Keratinocyte (primary cell): ENCODE data around the gene MAL. TPM values are rescaled to one million over a fixed set of nuclear protein-coding genes. Genes with fewer than 3 reads are reported as not detected.

Experiments used
- DNase-seq: peaks from one replicate; pipeline ENCODE4 v3.0.0-alpha.2; 2011; ENCODE audit warnings: low read depth, missing footprints, low spot score
- FAIRE-seq: peaks from 2 replicates; lab custom pipeline; 2011; peaks lifted over from hg19 to GRCh38; lab: Jason Lieb, UNC
- H2AFZ ChIP-seq: 2 replicates; pipeline ENCODE4 v1.6.0; 2012; ENCODE audit warnings: low read length, control low read depth, inconsistent platforms; ENCODE audit not compliant: control insufficient read depth
- H3K27ac ChIP-seq: 2 replicates; pipeline ENCODE4 v1.5.1; 2011; ENCODE audit warnings: low read length; ENCODE audit not compliant: control insufficient read depth, insufficient read depth
- H3K27me3 ChIP-seq: 3 replicates; pipeline ENCODE4 v1.6.0; 2011; ENCODE audit warnings: low read length; ENCODE audit not compliant: control insufficient read depth, insufficient read depth; ENCODE audit errors: extremely low read depth
- H3K36me3 ChIP-seq, 2 experiments: 2 replicates in 1 of 2; 3 replicates in 1 of 2; pipeline ENCODE4 v1.5.1; 2011; ENCODE audit warnings: low read length in 2 of 2, mild to moderate bottlenecking in 1 of 2; ENCODE audit not compliant: control insufficient read depth in 2 of 2, insufficient read depth in 2 of 2; ENCODE audit errors: extremely low read depth in 1 of 2
- H3K4me1 ChIP-seq: 3 replicates; pipeline ENCODE4 v1.5.1; 2011; ENCODE audit warnings: low read length; ENCODE audit not compliant: control insufficient read depth, insufficient read depth; ENCODE audit errors: extremely low read depth
- H3K4me2 ChIP-seq: 3 replicates; pipeline ENCODE4 v1.6.0; 2011; ENCODE audit warnings: low read depth, low read length; ENCODE audit not compliant: control insufficient read depth, insufficient read depth; ENCODE audit errors: extremely low read depth
- H3K4me3 ChIP-seq, 3 experiments: fragments of 200-600 bp in 1 of 3; sonication (generic) in 1 of 3; 2 replicates in 2 of 3; 3 replicates in 1 of 3; pipeline ENCODE4 v1.5.1; 2011 to 2016; ENCODE audit warnings: low read length in 3 of 3, mild to moderate bottlenecking in 3 of 3, control low read depth in 2 of 3, inconsistent platforms in 1 of 3, low read depth in 1 of 3, mixed read lengths in 1 of 3, mixed run types in 1 of 3, moderate library complexity in 1 of 3; ENCODE audit not compliant: control insufficient read depth in 2 of 3, insufficient read depth in 2 of 3; ENCODE audit errors: extremely low read depth in 1 of 3
- H3K79me2 ChIP-seq: 2 replicates; pipeline ENCODE4 v1.6.0; 2012; ENCODE audit warnings: low read length; ENCODE audit not compliant: control insufficient read depth, insufficient read depth
- H3K9ac ChIP-seq: 3 replicates; pipeline ENCODE4 v1.6.0; 2011; ENCODE audit warnings: low read length; ENCODE audit not compliant: control insufficient read depth, insufficient read depth; ENCODE audit errors: extremely low read depth
- H3K9me1 ChIP-seq: 3 replicates; pipeline ENCODE4 v1.6.0; 2011; ENCODE audit warnings: low read length; ENCODE audit not compliant: control insufficient read depth, insufficient read depth; ENCODE audit errors: extremely low read depth
- H3K9me3 ChIP-seq: 2 replicates; pipeline ENCODE4 v1.5.1; 2012; ENCODE audit warnings: low read depth, low read length; ENCODE audit not compliant: control insufficient read depth
- H4K20me1 ChIP-seq: 3 replicates; pipeline ENCODE4 v1.6.0; 2011; ENCODE audit warnings: low read length; ENCODE audit not compliant: control insufficient read depth, insufficient read depth; ENCODE audit errors: extremely low read depth
- CTCF ChIP-seq, 3 experiments: IDR thresholded peaks in 1 of 3; conservative IDR thresholded peaks in 1 of 3; optimal IDR thresholded peaks in 1 of 3; 2 replicates in 2 of 3; 3 replicates in 1 of 3; pipeline versions ENCODE3 to v1.5.1; 2011; ENCODE audit warnings: low read length in 3 of 3, mild to moderate bottlenecking in 3 of 3, moderate library complexity in 2 of 3, control low read depth in 1 of 3, inconsistent platforms in 1 of 3; ENCODE audit not compliant: insufficient read depth in 2 of 3; ENCODE audit errors: extremely low read depth in 1 of 3
- EZH2 ChIP-seq: IDR thresholded peaks from one replicate; pipeline ENCODE4 v1.6.1; 2012; ENCODE audit warnings: inconsistent platforms, mild to moderate bottlenecking, low read length, moderate library complexity
- dilution Hi-C: fragments of 300-500 bp; cut with MboI; formaldehyde crosslinking; loops from one replicate; pipeline ENCODE4 v1.7.0; 2020; ENCODE audit warnings: low sequenced_read_pairs; ENCODE audit not compliant: extremely low pct_ligation_motif_present
- polyA plus RNA-seq, 5 experiments: library from polyadenylated mRNA; depleted of rRNA in 3 of 5; stranded (reverse) in 3 of 5; stranded (forward) in 1 of 5; unstranded in 1 of 5; fragments of >200 nt; gene quantifications; 1 replicate in 1 of 5; 2 replicates in 3 of 5; 3 replicates in 1 of 5; pipeline versions ENCODE4 v1.2.1 to v1.2.3, GENCODE V29; 2011 to 2012; ENCODE audit warnings: missing spikeins in 2 of 5, low read depth in 1 of 5, low replicate concordance in 1 of 5

Gene MAL
- polyA plus RNA-seq, 1 donor (not counting 4 experiments of a cell fraction or from before 2014, with no cell fraction given), result not detected

- no peaks in the 10 kb centered on the region for H3K9me3 ChIP-seq
- no peaks in the 10 kb centered on the region for H3K9me1 ChIP-seq
- H3K4me2 ChIP-seq, result no peak overlapping the region
- no peak overlapping the region for H2AFZ ChIP-seq
- peaks cover 4% of the 10 kb centered on the region for H3K4me1 ChIP-seq
- H3K79me2 ChIP-seq, result no peaks in the 10 kb centered on the region
- no peaks in the 10 kb centered on the region for H3K36me3 ChIP-seq
- no peak for FAIRE-seq
- H3K9ac ChIP-seq, result no peak overlapping the region
- dilution Hi-C loops, result no loop called here
- no peaks in the 10 kb centered on the region for H4K20me1 ChIP-seq
- TF ChIP-seq EZH2 (no peak), CTCF (optimal IDR thresholded peaks at IDR 0.05 in 1 of 3, IDR thresholded peaks at IDR 0.05 in 1 of 3, conservative IDR thresholded peaks at IDR 0.05 in 1 of 3; ENCODE audit: extremely low read depth in 1 of 3, insufficient read depth in 2 of 3, low read length in 3 of 3) (no peak)
- peaks cover 17% of the 10 kb centered on the region for H3K27me3 ChIP-seq
- DNase-seq, result no peak
- no peak overlapping the region for H3K27ac ChIP-seq
- no peak overlapping the region for H3K4me3 ChIP-seq
Measured at GRCh38 chr2:95049683-95049955, 24.1 kb downstream of the MAL start.

- no peak overlapping the region for H2AFZ ChIP-seq
- no peak overlapping the region for H3K4me2 ChIP-seq
- peaks cover 4% of the 10 kb centered on the region for H3K4me1 ChIP-seq
- H3K9ac ChIP-seq, result no peak overlapping the region
- no peaks in the 10 kb centered on the region for H3K79me2 ChIP-seq
- no peaks in the 10 kb centered on the region for H3K9me3 ChIP-seq
- H3K27me3 ChIP-seq, result peaks cover 17% of the 10 kb centered on the region
- TF ChIP-seq CTCF (optimal IDR thresholded peaks at IDR 0.05 in 1 of 3, IDR thresholded peaks at IDR 0.05 in 1 of 3, conservative IDR thresholded peaks at IDR 0.05 in 1 of 3; ENCODE audit: extremely low read depth in 1 of 3, insufficient read depth in 2 of 3, low read length in 3 of 3), result no peak
- TF ChIP-seq EZH2, result no peak
- dilution Hi-C loops, result no loop called here
- FAIRE-seq, result no peak
- H3K36me3 ChIP-seq, result no peaks in the 10 kb centered on the region
- no peaks in the 10 kb centered on the region for H4K20me1 ChIP-seq
- DNase-seq, result no peak
- no peak overlapping the region for H3K4me3 ChIP-seq
- no peak overlapping the region for H3K27ac ChIP-seq
- no peaks in the 10 kb centered on the region for H3K9me1 ChIP-seq
Measured at GRCh38 chr2:95049961-95050360, 24.5 kb downstream of the MAL start.
